ENCODE results near the gene INO80.

Gene INO80

DNA sequence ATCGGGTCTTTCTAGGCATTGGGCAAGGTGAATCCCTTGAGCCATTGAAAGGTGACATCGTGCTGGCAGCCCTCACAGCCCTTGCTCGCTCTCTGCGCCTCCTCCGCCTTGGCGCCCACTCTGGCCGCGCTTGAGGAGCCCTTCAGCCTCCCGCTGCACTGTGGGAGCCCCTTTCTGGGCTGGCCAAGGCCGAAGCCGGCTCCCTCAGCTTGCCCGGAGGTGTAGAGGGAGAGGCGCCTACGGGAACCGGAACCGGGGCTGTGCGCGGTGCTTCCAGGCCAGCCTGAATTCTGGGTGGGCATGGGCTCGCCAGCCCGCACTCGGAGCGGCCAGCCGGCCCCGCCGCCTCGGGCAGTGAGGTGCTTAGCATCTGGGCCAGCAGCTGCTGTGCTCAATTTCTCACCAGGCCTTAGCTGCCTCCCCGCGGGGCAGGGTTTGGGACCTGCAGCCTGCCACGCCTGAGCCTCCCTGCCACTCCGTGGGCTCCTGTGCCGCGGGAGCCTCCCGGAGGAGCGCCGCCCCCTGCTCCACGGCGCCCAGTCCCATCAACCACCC lies 35.4 kb upstream of the INO80 start:
- Histone ChIP-seq H3K79me2 (ENCODE audit: insufficient read depth, low read length) (no peaks in the 10 kb centered on the region), H3K4me1 (ENCODE audit: insufficient read depth, low read length, poor library complexity, severe bottlenecking) (no peaks in the 10 kb centered on the region), H4K20me1 (ENCODE audit: insufficient read depth, low read length, poor library complexity, severe bottlenecking) (no peaks in the 10 kb centered on the region), H3K27me3 (ENCODE audit: insufficient read depth, low read length, poor library complexity, severe bottlenecking) (no peaks in the 10 kb centered on the region), H3F3A (ENCODE audit: low read depth) (no peaks in the 10 kb centered on the region), H3K36me3 (ENCODE audit: insufficient read depth, low read length) (no peaks in the 10 kb centered on the region), H3K9ac (ENCODE audit: low read depth, low read length, poor library complexity, severe bottlenecking) (no peak overlapping the region), H3K9me3 (ENCODE audit: insufficient read depth, low read depth, low read length) (no peaks in the 10 kb centered on the region), H3K9me2 (replicated peaks; ENCODE audit: low read depth, low read length) (no peaks in the 10 kb centered on the region), H2AFZ (ENCODE audit: low read length) (no peak overlapping the region), H3K4me2 (ENCODE audit: low read depth, low read length, poor library complexity, severe bottlenecking) (no peak overlapping the region), H3K4me3 (ENCODE audit: low read length, poor library complexity, severe bottlenecking) (no peak overlapping the region)
- TF ChIP-seq EZH2phosphoT487 (IDR thresholded peaks at IDR 0.05; ENCODE audit: borderline replicate concordance) (no peak), CTCF (conservative IDR thresholded peaks at IDR 0.05; ENCODE audit: low read length) (no peak)

DNA sequence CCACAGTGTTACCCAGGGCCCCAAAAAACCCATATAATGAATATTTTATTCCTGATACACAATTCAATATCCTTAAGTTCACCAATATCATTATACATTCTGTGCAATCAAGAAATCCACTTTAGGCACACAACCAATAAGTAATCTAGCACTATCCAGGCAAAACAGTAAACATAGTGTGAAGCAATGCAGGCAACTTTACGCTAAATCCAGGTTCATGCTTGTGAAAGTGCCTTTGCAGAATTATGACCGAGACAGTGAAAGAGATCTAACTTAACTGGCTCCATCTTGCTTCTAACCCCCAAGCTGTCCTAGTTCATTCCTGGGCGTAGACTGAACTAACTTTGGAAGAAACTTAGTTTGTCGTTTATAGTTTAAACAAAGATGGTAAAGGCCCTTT lies 34.2 kb upstream of the INO80 start:
- no peaks in the 10 kb centered on the region for H4K20me1 ChIP-seq (ENCODE audit: insufficient read depth, low read length, poor library complexity, severe bottlenecking)
- H3K9ac ChIP-seq (ENCODE audit: low read depth, low read length, poor library complexity, severe bottlenecking), result no peak overlapping the region
- H3K4me2 ChIP-seq (ENCODE audit: low read depth, low read length, poor library complexity, severe bottlenecking), result no peak overlapping the region
- no peaks in the 10 kb centered on the region for H3K27me3 ChIP-seq (ENCODE audit: insufficient read depth, low read length, poor library complexity, severe bottlenecking)
- H3K9me3 ChIP-seq (ENCODE audit: insufficient read depth, low read depth, low read length), result no peaks in the 10 kb centered on the region
- H3K9me2 ChIP-seq (replicated peaks; ENCODE audit: low read depth, low read length), result no peaks in the 10 kb centered on the region
- H2AFZ ChIP-seq (ENCODE audit: low read length), result no peak overlapping the region
- H3K4me3 ChIP-seq (ENCODE audit: low read length, poor library complexity, severe bottlenecking), result no peak overlapping the region
- no peaks in the 10 kb centered on the region for H3K36me3 ChIP-seq (ENCODE audit: insufficient read depth, low read length)
- TF ChIP-seq CTCF (conservative IDR thresholded peaks at IDR 0.05; ENCODE audit: low read length) (no peak), EZH2phosphoT487 (IDR thresholded peaks at IDR 0.05; ENCODE audit: borderline replicate concordance) (no peak)
- no peaks in the 10 kb centered on the region for H3K79me2 ChIP-seq (ENCODE audit: insufficient read depth, low read length)
- H3K4me1 ChIP-seq (ENCODE audit: insufficient read depth, low read length, poor library complexity, severe bottlenecking), result no peaks in the 10 kb centered on the region
- no peaks in the 10 kb centered on the region for H3F3A ChIP-seq (ENCODE audit: low read depth)

DNA sequence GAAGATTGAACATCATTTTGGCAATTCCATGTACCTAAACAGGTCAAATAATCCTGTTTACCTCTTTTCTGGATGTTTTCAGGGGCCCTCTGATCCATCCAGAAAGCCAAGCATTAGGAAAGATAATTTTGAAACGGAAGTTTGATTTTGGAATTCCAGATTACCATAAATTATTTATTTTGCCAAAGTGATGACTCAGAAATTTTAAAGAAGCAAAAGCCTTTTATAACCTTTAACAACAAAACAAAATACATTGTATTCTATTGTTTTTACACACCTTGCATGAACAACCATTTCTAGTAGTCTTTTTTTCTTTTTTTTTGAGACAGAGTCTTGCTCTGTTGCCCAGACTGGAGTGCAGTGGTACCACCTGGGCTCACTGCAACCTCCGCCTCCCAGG lies 32.0 kb upstream of the INO80 start:
- H3F3A ChIP-seq (ENCODE audit: low read depth), result no peaks in the 10 kb centered on the region
- no peaks in the 10 kb centered on the region for H4K20me1 ChIP-seq (ENCODE audit: insufficient read depth, low read length, poor library complexity, severe bottlenecking)
- H3K36me3 ChIP-seq (ENCODE audit: insufficient read depth, low read length), result no peaks in the 10 kb centered on the region
- H3K4me1 ChIP-seq (ENCODE audit: insufficient read depth, low read length, poor library complexity, severe bottlenecking), result no peaks in the 10 kb centered on the region
- no peaks in the 10 kb centered on the region for H3K9me2 ChIP-seq (replicated peaks; ENCODE audit: low read depth, low read length)
- no peak overlapping the region for H3K4me2 ChIP-seq (ENCODE audit: low read depth, low read length, poor library complexity, severe bottlenecking)
- no peak overlapping the region for H3K4me3 ChIP-seq (ENCODE audit: low read length, poor library complexity, severe bottlenecking)
- H3K9ac ChIP-seq (ENCODE audit: low read depth, low read length, poor library complexity, severe bottlenecking), result no peak overlapping the region
- no peaks in the 10 kb centered on the region for H3K9me3 ChIP-seq (ENCODE audit: insufficient read depth, low read depth, low read length)
- H3K79me2 ChIP-seq (ENCODE audit: insufficient read depth, low read length), result no peaks in the 10 kb centered on the region
- no peaks in the 10 kb centered on the region for H3K27me3 ChIP-seq (ENCODE audit: insufficient read depth, low read length, poor library complexity, severe bottlenecking)
- H2AFZ ChIP-seq (ENCODE audit: low read length), result no peak overlapping the region
- no peak for TF ChIP-seq CTCF (conservative IDR thresholded peaks at IDR 0.05; ENCODE audit: low read length)
- no peak for TF ChIP-seq EZH2phosphoT487 (IDR thresholded peaks at IDR 0.05; ENCODE audit: borderline replicate concordance)

Data from Loucy (cell line).